ENCODE results near the gene MAPK1.
"Not testable (repeated sequence)": the region's sequence is repeated elsewhere in the genome, so short reads cannot be mapped to it uniquely, and the experiment has no call there.

The MAPK1 gene

GRCh38 chr22:21753374-21754111 is 113.9 kb downstream of the MAPK1 start:
- DNase-seq: no peak

- no peak for DNase-seq
Observed at GRCh38 chr22:21752276-21752675, 115.2 kb downstream of the MAPK1 start.

- DNase-seq: no peak
Observed at GRCh38 chr22:21745948-21746347, 121.5 kb downstream of the MAPK1 start.

GRCh38 chr22:21744917-21745316 is 122.5 kb downstream of the MAPK1 start:
- not testable (repeated sequence) for DNase-seq

DNA sequence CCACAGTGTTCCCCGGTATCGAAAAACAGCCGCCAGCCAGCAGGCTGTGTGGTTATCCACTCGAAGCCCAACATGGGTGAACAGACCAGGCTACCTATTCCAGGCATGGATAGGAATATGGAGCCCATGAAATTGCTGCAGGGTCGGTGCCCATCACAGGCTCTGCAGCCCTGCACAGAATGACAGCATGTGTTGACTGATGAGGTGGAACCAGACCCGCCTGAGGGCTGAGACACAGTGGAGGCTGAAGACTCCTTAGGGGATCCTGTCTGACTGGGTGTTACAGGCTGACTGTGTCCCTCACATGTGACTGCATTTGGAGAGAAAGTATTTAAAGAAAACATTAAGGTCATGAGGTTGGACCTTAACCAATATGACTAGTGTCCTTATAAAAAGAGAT is 125.7 kb downstream of the MAPK1 start:
- DNase-seq: no peak

DNA sequence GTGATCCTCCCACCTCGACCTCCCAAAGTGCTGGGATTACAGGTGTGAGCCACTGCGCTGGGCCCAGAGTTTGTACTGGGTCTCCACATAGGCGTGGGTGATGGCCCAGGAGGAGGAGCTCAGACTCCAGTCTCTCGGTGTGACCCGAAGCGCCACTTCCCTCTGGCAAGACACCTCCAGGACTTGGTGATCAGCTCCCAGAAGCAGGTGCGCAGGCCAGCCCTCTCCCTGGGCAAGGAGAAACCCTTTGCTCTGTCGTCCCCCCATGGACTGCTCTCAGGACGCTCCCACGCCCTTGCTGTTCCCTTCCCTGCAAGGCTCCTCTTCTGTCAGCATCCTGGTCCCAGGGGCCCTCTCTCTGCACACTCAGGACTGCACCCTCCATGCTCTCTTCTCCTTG is 126.4 kb downstream of the MAPK1 start:
- no peak for DNase-seq

- no peak for DNase-seq
Observed at GRCh38 chr22:21739828-21740377, 127.5 kb downstream of the MAPK1 start.

DNA sequence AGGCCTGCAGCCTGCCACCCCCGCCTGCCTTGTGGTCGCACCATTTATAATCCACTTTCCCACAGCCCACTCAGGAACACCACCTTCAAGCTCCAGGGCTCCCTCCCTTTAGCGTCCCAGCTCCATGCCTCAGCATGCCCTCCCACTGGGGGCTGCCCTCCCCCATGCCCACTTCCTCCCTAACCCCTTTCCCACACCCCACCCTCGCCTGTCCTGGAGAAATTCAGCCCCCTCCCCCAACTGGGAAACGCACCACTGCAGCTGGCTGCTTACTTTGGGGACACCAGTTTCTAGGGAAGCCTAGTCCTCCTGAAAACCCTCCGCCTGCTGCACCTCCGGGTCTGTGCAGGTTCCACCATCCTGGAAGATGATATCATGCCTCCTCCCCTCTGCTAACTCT is 128.5 kb downstream of the MAPK1 start:
- DNase-seq: no peak

GRCh38 chr22:21738081-21738480 is 129.4 kb downstream of the MAPK1 start:
- no peak for DNase-seq

DNA sequence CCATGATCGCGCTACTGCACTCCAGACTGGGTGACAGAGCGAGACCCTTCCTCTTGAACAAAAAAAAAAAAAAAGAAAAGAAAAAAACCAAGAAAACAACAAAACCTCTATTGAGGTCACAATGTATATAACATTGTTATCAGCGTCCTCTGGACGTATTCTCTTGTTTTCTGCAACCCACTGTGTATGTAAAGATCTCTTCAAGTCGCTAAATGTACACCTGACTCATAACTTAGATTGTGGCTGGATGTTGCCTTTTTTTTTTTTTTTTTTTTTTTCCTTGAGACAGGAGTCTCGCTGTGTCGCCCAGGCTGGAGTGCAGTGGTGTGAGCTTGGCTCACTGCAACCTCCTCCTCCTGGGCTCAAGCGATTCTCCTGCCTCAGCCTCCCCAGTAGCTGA is 130.5 kb downstream of the MAPK1 start:
- DNase-seq: no peak

- no peak for DNase-seq
Observed at GRCh38 chr22:21736084-21736642, 131.3 kb downstream of the MAPK1 start.

DNA sequence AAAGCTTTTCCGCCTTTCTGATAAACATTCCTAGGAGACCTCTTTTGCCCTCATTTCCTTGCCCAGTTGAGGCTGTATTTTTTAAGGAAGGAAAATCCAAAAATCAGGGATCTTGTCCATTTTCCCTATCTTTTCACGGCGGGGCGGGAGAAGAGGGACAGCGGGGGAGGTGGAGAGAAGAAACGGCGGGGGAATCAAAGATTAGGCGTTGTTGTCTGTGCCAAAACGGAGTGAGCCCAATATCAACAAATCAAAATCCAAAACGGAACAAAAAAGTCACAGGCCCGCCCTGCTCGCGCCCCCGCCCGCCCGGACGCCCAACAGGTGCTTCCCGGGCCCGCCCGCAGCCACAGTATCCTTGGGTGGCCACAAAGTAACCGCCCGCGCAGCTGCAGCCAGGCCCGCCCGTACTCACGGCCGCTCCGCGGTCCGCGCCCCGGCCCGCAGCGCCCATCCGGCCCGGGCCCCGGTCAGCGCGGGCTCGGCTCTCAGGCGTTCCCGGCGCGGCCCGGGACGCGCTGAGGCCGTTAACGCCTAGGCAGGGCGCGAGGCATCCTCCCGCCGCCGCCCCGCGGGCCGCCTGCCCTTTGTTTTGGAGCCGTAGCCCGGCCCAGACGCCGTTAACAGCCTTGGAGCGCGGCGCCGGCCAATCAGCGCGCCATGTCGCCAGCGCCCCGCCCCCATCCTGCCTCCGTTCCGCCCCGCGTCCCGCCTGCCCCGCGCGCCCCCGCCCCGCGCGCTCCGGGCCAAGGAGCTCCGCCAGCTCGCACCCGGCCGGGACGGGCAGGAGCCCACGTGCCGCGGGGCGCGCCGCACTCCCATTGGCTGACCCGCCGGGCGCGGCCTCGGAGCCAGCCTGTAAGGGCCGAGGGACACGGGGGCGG is 132.0 kb downstream of the MAPK1 start, which contains the start of gene YPEL1:
YPEL1 (minus strand) TSS at position 595 of the 884 bp plus-strand sequence. CDS start 25,050 bp downstream, outside the sequence.
- peak; percentile 97 for DNase-seq

DNA sequence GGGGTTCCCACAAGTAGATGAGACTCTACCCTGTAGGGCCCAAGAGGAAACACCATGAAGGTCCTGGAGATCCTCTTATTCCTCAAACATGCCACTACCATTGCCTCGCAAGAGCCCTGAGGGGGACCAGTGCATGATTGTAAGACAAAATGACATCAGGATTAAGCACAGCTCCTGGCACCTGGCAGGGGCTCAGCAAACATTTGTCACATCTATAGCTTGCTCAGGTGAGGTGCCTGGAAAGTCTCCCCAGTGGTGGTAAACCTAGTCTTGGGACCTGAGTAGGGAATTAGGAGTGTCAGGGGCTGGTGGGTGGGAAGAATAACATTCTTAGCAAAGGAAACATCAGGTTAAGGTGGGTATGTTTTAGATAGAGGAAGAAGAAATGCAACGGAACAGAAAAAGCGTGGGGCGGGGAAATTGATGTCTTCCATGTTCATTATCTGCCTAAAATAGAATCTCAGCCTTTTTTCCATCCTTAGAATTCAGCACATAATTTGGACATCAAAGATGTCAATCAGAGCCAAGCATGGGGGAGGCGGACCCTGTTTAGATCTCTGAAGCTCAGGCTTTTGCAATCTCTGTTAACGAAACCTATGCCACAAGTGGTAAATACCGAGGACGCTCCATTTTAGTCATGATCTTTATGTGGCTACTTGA is 132.8 kb downstream of the MAPK1 start:
- DNase-seq: no peak

GRCh38 chr22:21731503-21731902 is 135.9 kb downstream of the MAPK1 start:
- no peak for DNase-seq

GRCh38 chr22:21730535-21731308 is 136.7 kb downstream of the MAPK1 start:
- DNase-seq: no peak

DNA sequence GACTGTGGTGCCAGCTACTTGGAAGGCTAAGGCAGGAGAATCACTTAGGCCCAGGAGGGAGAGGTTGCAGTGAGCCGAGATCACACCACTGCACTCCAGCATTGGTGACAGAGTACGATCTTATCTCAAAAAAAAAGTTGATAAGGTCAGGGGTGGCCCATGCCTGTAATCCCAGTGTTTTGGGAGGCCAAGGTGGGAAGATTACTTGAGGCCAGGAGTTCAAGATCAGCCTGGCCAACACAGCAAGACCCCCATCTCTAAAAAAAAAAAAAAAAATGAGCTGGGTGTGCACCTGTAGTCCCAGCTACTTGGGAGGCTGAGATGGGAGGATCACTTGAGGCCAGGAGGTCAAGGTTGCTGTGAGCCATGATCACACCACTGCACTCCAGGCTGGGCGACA is 138.3 kb downstream of the MAPK1 start:
- not testable (repeated sequence) for DNase-seq

- no peak for DNase-seq
Observed at GRCh38 chr22:21728270-21728669, 139.2 kb downstream of the MAPK1 start.

DNA sequence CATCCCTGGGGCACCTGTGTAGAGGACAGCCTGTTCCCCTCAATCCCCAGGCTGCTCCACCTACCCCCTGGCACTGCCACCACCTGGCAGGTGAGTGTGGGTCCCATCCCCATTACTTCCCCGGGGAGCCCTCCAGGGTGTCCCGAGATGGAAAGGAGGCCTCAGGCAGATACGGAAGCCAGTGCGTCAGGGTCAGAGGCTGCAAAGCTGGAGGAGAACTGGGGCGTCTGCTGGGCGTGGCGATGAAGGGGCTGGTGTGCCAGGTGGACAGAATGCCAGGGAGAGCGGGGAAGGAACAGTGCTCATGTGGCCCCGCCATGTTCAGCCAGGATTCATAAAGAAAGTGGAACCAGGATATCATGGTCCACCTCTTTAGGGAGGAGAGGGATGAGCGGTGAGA is 139.7 kb downstream of the MAPK1 start:
- DNase-seq: no peak

- no peak for DNase-seq
Observed at GRCh38 chr22:21727159-21727558, 140.3 kb downstream of the MAPK1 start.

DNA sequence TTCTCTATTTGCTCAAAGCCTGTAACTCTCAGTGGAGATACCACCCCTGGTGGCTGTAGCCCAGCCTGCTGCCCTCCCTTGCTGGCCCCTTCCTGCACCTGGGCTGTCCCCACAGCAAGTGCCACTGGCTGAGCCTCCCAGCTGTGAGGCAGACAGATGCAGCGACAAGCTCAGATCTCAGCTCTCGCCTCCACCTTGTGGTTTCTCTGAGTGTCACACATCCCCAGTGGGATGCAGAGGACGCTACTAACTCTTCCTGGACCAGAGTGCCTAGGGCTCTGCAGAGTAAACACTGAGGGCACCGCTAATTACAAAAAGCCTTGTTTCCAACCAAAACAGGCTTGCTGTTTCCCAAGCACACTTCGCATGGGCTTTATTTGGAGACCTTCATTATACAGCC is 140.8 kb downstream of the MAPK1 start:
- DNase-seq: no peak

GRCh38 chr22:21725956-21726649 is 141.3 kb downstream of the MAPK1 start:
- DNase-seq: no peak
